ENCODE results near the gene MARK2.
"Not testable (repeated sequence)": the region's sequence is repeated elsewhere in the genome, so short reads cannot be mapped to it uniquely, and the experiment has no call there.

The MARK2 gene

GRCh38 chr11:63838678-63839507 lies at the start of gene MARK2:
TSS of gene MARK2 (plus strand) at chr11:63839110. CDS start at chr11:63839507, 397 bp downstream.
- WGBS (ENCODE audit: insufficient coverage, insufficient read length) = no CpG with 5 or more reads among the region's 100 CpGs
- H3K27me3 ChIP-seq (ENCODE audit: control insufficient read depth, insufficient read depth, low read length) = no peaks in the 10 kb centered on the region
- DNase-seq (ENCODE audit: low read depth, low spot score) = peak; percentile 94
- H3K36me3 ChIP-seq (ENCODE audit: control insufficient read depth, insufficient read depth, low read length) = no peaks in the 10 kb centered on the region
- H3K4me3 ChIP-seq (ENCODE audit: low read length) = peak within 1 kb of the TSS; percentile 56
- H3K4me1 ChIP-seq (ENCODE audit: control insufficient read depth, insufficient read depth, low read length) = peaks cover 10% of the 10 kb centered on the region; the same call in 1 of the 2 replicates
- H3K9me3 ChIP-seq (ENCODE audit: control insufficient read depth, insufficient read depth, low read length) = no peaks in the 10 kb centered on the region
- no peak within 1 kb of the TSS for H3K27ac ChIP-seq (ENCODE audit: low read length)

GRCh38 chr11:63791495-63792167 lies 47.3 kb upstream of the MARK2 start:
- no CpG with 5 or more reads among the region's 6 CpGs for WGBS (ENCODE audit: insufficient coverage, insufficient read length)
- Histone ChIP-seq H3K9me3 (ENCODE audit: control insufficient read depth, insufficient read depth, low read length) (no peaks in the 10 kb centered on the region; the same call in 1 of the 2 replicates), H3K36me3 (ENCODE audit: control insufficient read depth, insufficient read depth, low read length) (no peaks in the 10 kb centered on the region), H3K27ac (ENCODE audit: low read length) (no peak overlapping the region), H3K4me3 (ENCODE audit: low read length) (no peak overlapping the region), H3K27me3 (ENCODE audit: control insufficient read depth, insufficient read depth, low read length) (no peaks in the 10 kb centered on the region), H3K4me1 (ENCODE audit: control insufficient read depth, insufficient read depth, low read length) (no peaks in the 10 kb centered on the region)
- DNase-seq (ENCODE audit: low read depth, low spot score) = no peak

GRCh38 chr11:63793161-63793560 lies 45.7 kb upstream of the MARK2 start:
- Histone ChIP-seq H3K4me1 (ENCODE audit: control insufficient read depth, insufficient read depth, low read length) (no peaks in the 10 kb centered on the region), H3K4me3 (ENCODE audit: low read length) (no peak overlapping the region), H3K27ac (ENCODE audit: low read length) (no peak overlapping the region), H3K27me3 (ENCODE audit: control insufficient read depth, insufficient read depth, low read length) (no peaks in the 10 kb centered on the region), H3K9me3 (ENCODE audit: control insufficient read depth, insufficient read depth, low read length) (no peaks in the 10 kb centered on the region; the same call in 1 of the 2 replicates), H3K36me3 (ENCODE audit: control insufficient read depth, insufficient read depth, low read length) (no peaks in the 10 kb centered on the region)
- no peak for DNase-seq (ENCODE audit: low read depth, low spot score)

DNA sequence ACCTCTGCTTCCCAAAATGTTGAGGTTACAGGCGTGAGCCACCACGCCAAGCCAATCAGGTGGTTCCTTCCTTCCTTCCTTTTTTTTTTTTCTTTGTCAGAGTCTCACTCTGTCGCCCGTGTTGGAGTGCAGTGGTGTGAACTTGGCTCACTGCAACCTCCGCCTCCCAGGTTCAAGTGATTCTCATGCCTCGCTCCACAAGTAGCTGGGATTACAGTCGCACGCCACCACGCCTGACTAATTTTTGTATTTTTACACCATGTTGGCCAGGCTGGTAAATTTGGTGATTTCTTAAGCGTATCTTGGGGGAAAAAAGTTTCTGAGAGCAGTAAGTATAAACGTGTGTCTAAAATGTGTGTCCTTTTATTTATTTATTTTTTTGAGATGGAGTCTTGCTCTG lies 43.8 kb upstream of the MARK2 start:
- Histone ChIP-seq H3K36me3 (ENCODE audit: control insufficient read depth, insufficient read depth, low read length) (no peaks in the 10 kb centered on the region), H3K27ac (ENCODE audit: low read length) (no peak overlapping the region), H3K4me3 (ENCODE audit: low read length) (no peak overlapping the region), H3K4me1 (ENCODE audit: control insufficient read depth, insufficient read depth, low read length) (no peaks in the 10 kb centered on the region), H3K9me3 (ENCODE audit: control insufficient read depth, insufficient read depth, low read length) (no peaks in the 10 kb centered on the region; the same call in 1 of the 2 replicates), H3K27me3 (ENCODE audit: control insufficient read depth, insufficient read depth, low read length) (no peaks in the 10 kb centered on the region)
- no CpG with 5 or more reads among the region's 11 CpGs for WGBS (ENCODE audit: insufficient coverage, insufficient read length)
- DNase-seq (ENCODE audit: low read depth, low spot score) = no peak

GRCh38 chr11:63800921-63801320 lies 38.0 kb upstream of the MARK2 start:
- Histone ChIP-seq H3K9me3 (ENCODE audit: control insufficient read depth, insufficient read depth, low read length) (no peaks in the 10 kb centered on the region), H3K4me1 (ENCODE audit: control insufficient read depth, insufficient read depth, low read length) (no peaks in the 10 kb centered on the region), H3K4me3 (ENCODE audit: low read length) (no peak overlapping the region), H3K27ac (ENCODE audit: low read length) (no peak overlapping the region), H3K36me3 (ENCODE audit: control insufficient read depth, insufficient read depth, low read length) (no peaks in the 10 kb centered on the region), H3K27me3 (ENCODE audit: control insufficient read depth, insufficient read depth, low read length) (no peaks in the 10 kb centered on the region)
- no peak for DNase-seq (ENCODE audit: low read depth, low spot score)
- WGBS (ENCODE audit: insufficient coverage, insufficient read length) = no CpG with 5 or more reads among the region's 5 CpGs

DNA sequence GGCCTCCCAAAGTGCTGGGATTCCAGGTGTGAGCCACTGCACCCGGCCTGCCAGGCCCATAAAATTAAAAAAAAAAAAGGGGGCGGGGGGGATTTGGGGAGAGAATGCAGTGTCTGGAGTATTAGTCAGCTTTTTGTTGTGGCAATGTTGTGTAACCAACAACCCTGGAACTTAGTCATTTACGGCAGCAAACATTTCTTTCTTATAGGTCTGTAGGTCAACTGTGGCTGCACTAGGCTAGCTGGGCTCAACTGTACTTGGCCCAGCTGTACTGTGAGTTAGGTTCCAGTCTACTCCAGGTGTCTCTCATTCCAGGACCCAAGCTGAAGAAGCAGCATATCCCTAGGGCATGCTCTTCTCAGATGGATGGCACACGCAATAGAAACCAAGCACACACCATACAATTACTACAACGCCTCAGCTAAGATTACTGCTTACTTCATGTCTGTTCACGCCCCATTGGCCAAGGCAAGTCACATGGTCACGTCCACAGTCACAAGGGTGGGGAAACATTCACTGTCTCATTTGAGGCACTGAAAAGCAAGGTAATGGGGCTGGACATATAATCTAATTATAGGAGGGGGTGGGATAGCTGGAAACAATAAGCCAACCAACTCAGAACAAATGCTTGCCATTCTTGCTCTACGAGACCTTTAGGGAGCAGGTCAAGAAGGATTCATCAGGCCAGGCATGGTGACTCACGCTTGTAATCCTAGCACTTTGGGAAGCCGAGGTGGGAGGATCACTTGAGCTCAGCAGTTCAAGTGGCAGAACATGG lies 36.1 kb upstream of the MARK2 start:
- Histone ChIP-seq H3K36me3 (ENCODE audit: control insufficient read depth, insufficient read depth, low read length) (no peaks in the 10 kb centered on the region), H3K9me3 (ENCODE audit: control insufficient read depth, insufficient read depth, low read length) (no peaks in the 10 kb centered on the region), H3K27me3 (ENCODE audit: control insufficient read depth, insufficient read depth, low read length) (no peaks in the 10 kb centered on the region), H3K27ac (ENCODE audit: low read length) (no peak overlapping the region), H3K4me1 (ENCODE audit: control insufficient read depth, insufficient read depth, low read length) (no peaks in the 10 kb centered on the region), H3K4me3 (ENCODE audit: low read length) (no peak overlapping the region)
- WGBS (ENCODE audit: insufficient coverage, insufficient read length) = no CpG with 5 or more reads among the region's 10 CpGs
- no peak for DNase-seq (ENCODE audit: low read depth, low spot score)

- H3K27ac ChIP-seq (ENCODE audit: low read length) = no peak overlapping the region
These were observed 34.7 kb upstream of the MARK2 start for GRCh38 chr11:63804259-63804658.

DNA sequence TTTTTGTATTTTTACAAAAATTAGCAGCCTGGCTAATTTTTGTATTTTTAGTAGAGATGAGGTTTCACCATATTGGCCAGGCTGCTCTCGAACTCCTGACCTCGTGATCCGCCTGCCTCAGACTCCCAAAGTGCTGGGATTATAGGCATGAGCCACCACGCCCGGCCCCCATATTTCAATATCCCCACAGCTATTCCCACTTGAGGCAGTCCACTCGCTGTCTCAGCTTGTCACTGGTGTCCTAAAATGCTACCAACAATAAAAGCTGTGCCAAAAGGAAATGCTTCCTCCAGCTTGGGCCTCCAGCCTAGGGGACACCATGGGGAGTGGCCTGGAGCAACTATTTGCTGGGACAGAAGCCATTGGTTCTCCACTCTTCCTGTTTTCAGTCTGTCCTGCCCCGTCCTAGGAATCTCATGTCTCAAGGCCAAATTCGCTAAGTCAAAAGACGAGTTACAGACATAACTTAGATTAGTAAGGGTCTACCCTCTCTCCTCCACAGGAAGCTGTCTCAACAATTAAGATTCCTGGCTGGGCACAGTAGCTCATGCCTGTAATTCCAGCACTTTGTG lies 33.0 kb upstream of the MARK2 start:
- DNase-seq (ENCODE audit: low read depth, low spot score) = no peak
- no CpG with 5 or more reads among the region's 9 CpGs for WGBS (ENCODE audit: insufficient coverage, insufficient read length)
- Histone ChIP-seq H3K4me1 (ENCODE audit: control insufficient read depth, insufficient read depth, low read length) (no peaks in the 10 kb centered on the region), H3K36me3 (ENCODE audit: control insufficient read depth, insufficient read depth, low read length) (no peaks in the 10 kb centered on the region), H3K9me3 (ENCODE audit: control insufficient read depth, insufficient read depth, low read length) (no peaks in the 10 kb centered on the region), H3K27ac (ENCODE audit: low read length) (no peak overlapping the region), H3K4me3 (ENCODE audit: low read length) (no peak overlapping the region), H3K27me3 (ENCODE audit: control insufficient read depth, insufficient read depth, low read length) (no peaks in the 10 kb centered on the region)

More at GRCh38 chr11:63804259-63804658, 34.7 kb upstream of the MARK2 start:
- no peaks in the 10 kb centered on the region for H3K27me3 ChIP-seq (ENCODE audit: control insufficient read depth, insufficient read depth, low read length)
- no peak overlapping the region for H3K4me3 ChIP-seq (ENCODE audit: low read length)
- DNase-seq (ENCODE audit: low read depth, low spot score) = no peak
- no peaks in the 10 kb centered on the region for H3K9me3 ChIP-seq (ENCODE audit: control insufficient read depth, insufficient read depth, low read length)
- H3K36me3 ChIP-seq (ENCODE audit: control insufficient read depth, insufficient read depth, low read length) = no peaks in the 10 kb centered on the region
- no CpG with 5 or more reads among the region's 6 CpGs for WGBS (ENCODE audit: insufficient coverage, insufficient read length)
- H3K4me1 ChIP-seq (ENCODE audit: control insufficient read depth, insufficient read depth, low read length) = no peaks in the 10 kb centered on the region

DNA sequence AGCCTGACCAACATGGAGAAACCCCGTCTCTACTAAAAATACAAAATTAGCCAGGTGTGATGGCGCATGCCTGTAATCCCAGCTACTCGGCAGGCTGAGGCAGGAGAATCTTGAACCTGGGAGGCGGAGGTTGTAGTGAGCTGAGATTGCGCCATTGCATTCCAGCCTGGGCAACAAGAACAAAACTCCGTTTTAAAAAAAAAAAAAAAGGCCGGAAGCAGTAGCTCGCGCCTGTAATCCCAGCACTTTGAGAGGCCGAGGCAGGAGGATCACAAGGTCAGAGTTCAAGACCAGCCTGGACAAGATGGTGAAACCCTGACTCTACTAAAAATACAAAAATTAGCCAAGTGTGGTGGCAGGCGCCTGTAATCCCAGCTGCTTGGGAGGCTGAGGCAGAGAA lies 28.5 kb upstream of the MARK2 start:
- not testable (repeated sequence) for DNase-seq (ENCODE audit: low read depth, low spot score); H3K27ac ChIP-seq (ENCODE audit: low read length); H3K9me3 ChIP-seq (ENCODE audit: control insufficient read depth, insufficient read depth, low read length); H3K4me3 ChIP-seq (ENCODE audit: low read length); H3K27me3 ChIP-seq (ENCODE audit: control insufficient read depth, insufficient read depth, low read length); H3K4me1 ChIP-seq (ENCODE audit: control insufficient read depth, insufficient read depth, low read length); H3K36me3 ChIP-seq (ENCODE audit: control insufficient read depth, insufficient read depth, low read length)
- WGBS (ENCODE audit: insufficient coverage, insufficient read length) = no CpG with 5 or more reads among the region's 11 CpGs

GRCh38 chr11:63811522-63811921 lies 27.4 kb upstream of the MARK2 start:
- Histone ChIP-seq H3K9me3 (ENCODE audit: control insufficient read depth, insufficient read depth, low read length) (no peaks in the 10 kb centered on the region), H3K27ac (ENCODE audit: low read length) (no peak overlapping the region), H3K36me3 (ENCODE audit: control insufficient read depth, insufficient read depth, low read length) (peaks cover 5% of the 10 kb centered on the region), H3K27me3 (ENCODE audit: control insufficient read depth, insufficient read depth, low read length) (peaks cover 1% of the 10 kb centered on the region; the same call in 1 of the 2 replicates), H3K4me3 (ENCODE audit: low read length) (no peak overlapping the region), H3K4me1 (ENCODE audit: control insufficient read depth, insufficient read depth, low read length) (0 out of 2 replicates have a peak, but pooled peaks cover 1% of the 10 kb centered on the region)
- no peak for DNase-seq (ENCODE audit: low read depth, low spot score)
- whole genome bisulfite sequencing (ENCODE audit: insufficient coverage, insufficient read length) = no CpG with 5 or more reads among the region's 3 CpGs

All from iPS DF 6.9 (cell line).